Calu3 (cell line): Measurements from ENCODE around the gene EN2. TPM values are rescaled to one million over a fixed set of nuclear protein-coding genes. Genes with fewer than 3 reads are reported as not detected.
A peak's percentile ranks its signal among the peaks of the same experiment; 100 is the strongest.

Source experiments
- BruUV-seq: library from RNA; stranded (reverse); fragments of 400-500 nt; replicated peaks from 2 replicates; lab custom pipeline; 2021; lab: Mats Ljungman, UMichigan
- CTCF ChIA-PET: fragments of 300-600 bp; sonication (Branson Sonifier 250); formaldehyde crosslinking; loops from one replicate; lab custom pipeline; 2022; ENCODE audit warnings: antibody characterized with exemption; lab: Charles Lee
- DNase-seq: peaks from one replicate; pipeline ENCODE4 v3.0.0; 2022
- H3K27ac Mint-ChIP-seq: one replicate; pipeline ENCODE4 v1.8.0; 2022; ENCODE audit warnings: mixed read lengths; ENCODE audit not compliant: unreplicated experiment
- H3K27me3 Mint-ChIP-seq: one replicate; pipeline ENCODE4 v1.8.0; 2022; ENCODE audit warnings: mixed read lengths; ENCODE audit not compliant: unreplicated experiment
- H3K36me3 Mint-ChIP-seq: one replicate; pipeline ENCODE4 v1.8.0; 2022; ENCODE audit warnings: mild to moderate bottlenecking, moderate library complexity, mixed read lengths; ENCODE audit not compliant: insufficient read depth, unreplicated experiment
- H3K4me1 Mint-ChIP-seq: one replicate; pipeline ENCODE4 v1.8.0; 2022; ENCODE audit warnings: mild to moderate bottlenecking, low read depth, mixed read lengths; ENCODE audit not compliant: unreplicated experiment
- H3K4me3 Mint-ChIP-seq: one replicate; pipeline ENCODE4 v1.8.0; 2022; ENCODE audit warnings: mild to moderate bottlenecking, low read depth, moderate library complexity, mixed read lengths; ENCODE audit not compliant: unreplicated experiment
- H3K9me3 Mint-ChIP-seq: one replicate; pipeline ENCODE4 v1.8.0; 2022; ENCODE audit warnings: low read depth, mixed read lengths; ENCODE audit not compliant: unreplicated experiment
- CTCF ChIP-seq: fragments of 200-600 bp; IDR thresholded peaks from one replicate; pipeline ENCODE4 v1.8.0; 2022; ENCODE audit warnings: antibody characterized with exemption; ENCODE audit not compliant: unreplicated experiment
- intact Hi-C: fragments of 100-400 bp; cut with micrococcal nuclease; formaldehyde crosslinking; loops from one replicate; pipeline ENCODE4 v1.10.0; 2022; ENCODE audit not compliant: unreplicated experiment
- total RNA-seq: library from RNA; stranded (reverse); gene quantifications from 2 replicates; pipeline ENCODE4 v1.2.3, GENCODE V29; 2022

EN2 gene
- total RNA-seq, 1 experiment from 2014 or later: 3.2 TPM

DNA sequence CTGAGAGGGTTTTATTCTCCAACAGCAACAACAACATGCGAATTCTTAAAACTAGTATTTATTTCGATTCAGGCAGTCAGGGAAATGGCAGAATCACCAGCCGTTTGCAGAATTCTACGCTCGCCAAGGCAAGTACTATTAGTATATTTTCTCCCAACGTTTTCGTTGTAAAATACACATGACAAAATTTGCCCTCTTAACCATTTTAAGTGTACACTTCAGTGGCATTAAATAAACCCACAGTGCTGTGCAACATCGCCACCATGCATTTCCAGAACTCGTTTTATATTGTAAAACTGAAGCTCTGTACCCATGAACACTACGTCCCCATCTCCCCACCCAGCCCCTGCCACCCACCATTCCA is 10.8 kb downstream of the EN2 start:
- Mint-ChIP-seq H3K4me1 (peaks cover 28% of the 10 kb centered on the region), H3K36me3 (peaks cover 5% of the 10 kb centered on the region), H3K27me3 (peaks cover 45% of the 10 kb centered on the region), H3K4me3 (peak overlapping the region; percentile 60), H3K27ac (no peak overlapping the region), H3K9me3 (no peaks in the 10 kb centered on the region)
- no TSS peak for BruUV-seq
- DNase-seq: no peak
- CTCF ChIA-PET: no interaction called here
- intact Hi-C loops: no loop called here
- TF ChIP-seq CTCF: no peak

DNA sequence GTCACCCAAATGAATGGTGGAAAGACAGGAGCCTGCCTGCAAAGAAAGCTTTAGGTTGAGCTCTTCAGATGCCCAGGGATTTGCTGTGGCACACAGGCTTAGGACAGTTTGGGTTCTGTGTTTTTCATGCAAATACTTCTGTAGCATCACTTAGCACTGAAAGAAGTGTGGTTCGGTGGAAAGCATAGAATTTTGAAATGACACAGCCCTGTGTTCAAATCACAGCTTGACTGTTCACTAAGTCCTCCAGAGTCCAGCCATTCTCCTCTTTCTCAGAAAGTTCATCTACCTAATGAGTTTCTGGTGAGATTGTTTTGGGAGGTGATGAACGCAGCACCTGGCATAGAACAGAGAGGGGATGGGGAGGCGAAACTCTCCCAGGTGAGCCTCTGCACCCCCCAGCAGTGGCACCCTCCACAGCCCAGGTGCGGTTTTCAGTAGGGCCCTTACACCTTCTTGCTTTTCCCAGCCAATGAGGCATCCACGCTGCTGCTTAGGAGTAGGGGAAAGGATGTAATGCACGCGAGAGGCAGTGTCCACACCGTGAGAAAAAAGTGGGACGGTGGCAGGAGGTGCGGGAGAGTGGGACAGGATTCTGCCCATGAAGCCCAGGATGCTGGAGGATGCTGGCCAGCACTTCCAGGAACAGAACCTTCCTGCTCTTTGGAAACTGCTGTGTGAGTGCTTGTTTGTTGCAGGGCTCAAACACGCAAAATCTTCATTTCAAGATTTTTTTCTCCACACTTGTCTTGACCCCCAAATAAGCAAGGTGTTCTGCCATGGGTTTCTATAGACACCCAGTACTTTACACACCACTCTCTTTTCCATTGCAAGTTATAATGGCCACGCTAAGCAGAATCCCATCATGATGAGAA is 11.6 kb downstream of the EN2 start:
- no TSS peak for BruUV-seq
- CTCF ChIA-PET: no interaction called here
- H3K27me3 Mint-ChIP-seq: peaks cover 53% of the 10 kb centered on the region

DNA sequence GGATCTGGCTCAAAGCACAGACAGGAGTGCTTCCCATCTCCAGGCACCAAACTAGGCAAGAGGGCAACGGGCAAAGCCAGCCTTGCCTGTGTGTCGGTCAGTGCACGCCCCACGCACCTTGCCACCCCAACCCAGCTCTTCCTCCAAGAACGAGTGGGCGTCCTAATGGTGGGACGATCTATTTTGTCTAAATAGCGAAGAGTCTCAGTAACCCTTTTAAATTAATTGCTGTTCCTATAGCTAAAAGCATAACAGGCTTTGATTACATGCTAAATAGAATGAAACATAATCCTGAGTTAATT is 12.2 kb downstream of the EN2 start:
- CTCF ChIA-PET: no interaction called here
- intact Hi-C loops: no loop called here
- H3K27ac Mint-ChIP-seq: no peak overlapping the region
- TF ChIP-seq CTCF: no peak
- H3K4me1 Mint-ChIP-seq: peaks cover 28% of the 10 kb centered on the region
- DNase-seq: no peak
- H3K4me3 Mint-ChIP-seq: no peak overlapping the region
- H3K9me3 Mint-ChIP-seq: no peaks in the 10 kb centered on the region
- H3K36me3 Mint-ChIP-seq: peaks cover 5% of the 10 kb centered on the region
- H3K27me3 Mint-ChIP-seq: peaks cover 59% of the 10 kb centered on the region
- no TSS peak for BruUV-seq

More for the DNA sequence above, 11.6 kb downstream of the EN2 start:
- Mint-ChIP-seq H3K36me3 (peaks cover 5% of the 10 kb centered on the region), H3K4me3 (peak overlapping the region; percentile 60), H3K4me1 (peaks cover 28% of the 10 kb centered on the region), H3K9me3 (no peaks in the 10 kb centered on the region), H3K27ac (no peak overlapping the region)
- no peak for DNase-seq
- intact Hi-C loops: no loop called here
- no peak for TF ChIP-seq CTCF

GRCh38 chr7:155470686-155471638 is 13.0 kb downstream of the EN2 start:
- DNase-seq: no peak
- no TSS peak for BruUV-seq

More at GRCh38 chr7:155470686-155471638, 13.0 kb downstream of the EN2 start:
- H3K27ac Mint-ChIP-seq: no peak overlapping the region
- TF ChIP-seq CTCF: no peak
- no peaks in the 10 kb centered on the region for H3K9me3 Mint-ChIP-seq
- CTCF ChIA-PET: no interaction called here
- peaks cover 5% of the 10 kb centered on the region for H3K36me3 Mint-ChIP-seq
- H3K4me1 Mint-ChIP-seq: peaks cover 28% of the 10 kb centered on the region
- no peak overlapping the region for H3K4me3 Mint-ChIP-seq
- intact Hi-C loops: no loop called here
- peaks cover 67% of the 10 kb centered on the region for H3K27me3 Mint-ChIP-seq
